Tibial artery (tissue), 4 donors: ENCODE measurements around the gene PARN.

ENCODE experiments used
- DNase-seq, 2 donors: peaks; one replicate each; pipeline ENCODE4 v3.0.0-alpha.2; 2019
- H3K27ac ChIP-seq, 2 donors: fragments of 200-600 bp; sonication (generic) in 1 of 2; 1 replicate in 1 of 2; 2 replicates in 1 of 2; pipeline ENCODE4 v1.5.1; 2018 to 2019; ENCODE audit warnings: mild to moderate bottlenecking in 1 of 2
- H3K27me3 ChIP-seq, 2 donors: fragments of 200-600 bp; sonication (generic) in 1 of 2; one replicate each; pipeline versions ENCODE4 v1.5.1 to v1.6.0; 2016 to 2019
- H3K36me3 ChIP-seq, 3 donors: fragments of 200-600 bp; sonication (generic) in 2 of 3; one replicate each; pipeline ENCODE4 v1.5.1; 2016 to 2019; ENCODE audit warnings: mild to moderate bottlenecking in 2 of 3
- H3K4me1 ChIP-seq, 4 donors: fragments of 200-600 bp; sonication (generic) in 2 of 4; 1 replicate in 3 of 4; 2 replicates in 1 of 4; pipeline ENCODE4 v1.5.1; 2016 to 2019
- H3K4me3 ChIP-seq, 2 donors: fragments of 200-600 bp; sonication (generic) in 1 of 2; 1 replicate in 1 of 2; 2 replicates in 1 of 2; pipeline ENCODE4 v1.5.1; 2018 to 2019; ENCODE audit warnings: mild to moderate bottlenecking in 2 of 2
- H3K9me3 ChIP-seq, 3 donors: fragments of 200-600 bp; sonication (generic) in 1 of 3; one replicate each; pipeline ENCODE4 v1.5.1; 2016 to 2019
- CTCF ChIP-seq, 2 experiments: fragments of 200-600 bp in 1 of 2; fragments of 450-650 bp in 1 of 2; IDR thresholded peaks; one replicate each; pipeline ENCODE4 v1.5.1; 2017 to 2019; ENCODE audit warnings: antibody characterized with exemption in 2 of 2, mild to moderate bottlenecking in 1 of 2, moderate library complexity in 1 of 2
- intact Hi-C: fragments of 100-400 bp; cut with DNase I; formaldehyde crosslinking; loops from one replicate; pipeline ENCODE4 v1.15.0; 2023; ENCODE audit warnings: low total_unique reads

The PARN gene

GRCh38 chr16:14483819-14484385 lies 146.2 kb downstream of the PARN start:
- Histone ChIP-seq H3K36me3 (peaks cover 21 to 26% (median 21%) of the 10 kb centered on the region in 3 donors), H3K4me1 (peaks cover 0 to 24% (median 6%) of the 10 kb centered on the region in 4 donors), H3K27ac (no peak overlapping the region), H3K27me3 (no peaks in the 10 kb centered on the region), H3K4me3 (no peak overlapping the region), H3K9me3 (no peaks in the 10 kb centered on the region)
- no peak for DNase-seq
- intact Hi-C loops: no loop called here
- no peak for TF ChIP-seq CTCF (IDR thresholded peaks at IDR 0.05)

GRCh38 chr16:14476183-14476582 lies 153.9 kb downstream of the PARN start:
- Histone ChIP-seq H3K27ac (no peak overlapping the region), H3K27me3 (no peaks in the 10 kb centered on the region), H3K4me3 (no peak overlapping the region), H3K9me3 (no peaks in the 10 kb centered on the region), H3K36me3 (peaks cover 6 to 18% (median 14%) of the 10 kb centered on the region in 3 donors), H3K4me1 (no peaks in the 10 kb centered on the region)
- no peak for DNase-seq
- TF ChIP-seq CTCF (IDR thresholded peaks at IDR 0.05): no peak
- intact Hi-C loops: no loop called here

GRCh38 chr16:14475370-14476139 lies 154.5 kb downstream of the PARN start:
- Histone ChIP-seq H3K4me1 (no peaks in the 10 kb centered on the region), H3K27me3 (no peaks in the 10 kb centered on the region), H3K4me3 (no peak overlapping the region), H3K9me3 (no peaks in the 10 kb centered on the region), H3K27ac (no peak overlapping the region), H3K36me3 (peaks cover 3 to 18% (median 8%) of the 10 kb centered on the region in 3 donors)
- intact Hi-C loops: no loop called here
- no peak for DNase-seq
- TF ChIP-seq CTCF (IDR thresholded peaks at IDR 0.05): no peak

GRCh38 chr16:14473488-14473887 lies 156.6 kb downstream of the PARN start:
- no peak for DNase-seq
- no peak for TF ChIP-seq CTCF (IDR thresholded peaks at IDR 0.05)
- Histone ChIP-seq H3K9me3 (no peaks in the 10 kb centered on the region), H3K4me1 (no peaks in the 10 kb centered on the region), H3K27me3 (no peaks in the 10 kb centered on the region), H3K36me3 (peaks cover 0 to 6% (median 0%) of the 10 kb centered on the region in 3 donors), H3K27ac (no peak overlapping the region), H3K4me3 (no peak overlapping the region)
- intact Hi-C loops: no loop called here

- Histone ChIP-seq H3K4me3 (no peak overlapping the region), H3K9me3 (no peaks in the 10 kb centered on the region), H3K36me3 (no peaks in the 10 kb centered on the region), H3K27ac (no peak overlapping the region), H3K4me1 (no peaks in the 10 kb centered on the region), H3K27me3 (no peaks in the 10 kb centered on the region)
- intact Hi-C loops: no loop called here
- no peak for DNase-seq
- no peak for TF ChIP-seq CTCF (IDR thresholded peaks at IDR 0.05)
Measured at GRCh38 chr16:14472357-14472756, 157.7 kb downstream of the PARN start.
